Lower leg skin (tissue), 4 donors: Measurements from ENCODE around the gene GJC1. TPM values are rescaled to one million over a fixed set of nuclear protein-coding genes. Genes with fewer than 3 reads are reported as not detected.

Source experiments
- DNase-seq, 2 donors: peaks; one replicate each; pipeline ENCODE4 v3.0.0-alpha.2; 2019; ENCODE audit warnings: low spot score in 2 of 2
- H3K4me3 ChIP-seq: fragments of 200-600 bp; sonication (generic); 2 replicates; pipeline ENCODE4 v1.5.1; 2017; ENCODE audit warnings: mild to moderate bottlenecking, low read depth; ENCODE audit not compliant: poor library complexity, severe bottlenecking
- CTCF ChIP-seq, 3 donors: fragments of 450-650 bp; IDR thresholded peaks; one replicate each; pipeline ENCODE4 v1.5.1; 2016; ENCODE audit warnings: antibody characterized with exemption in 3 of 3, mild to moderate bottlenecking in 3 of 3, moderate library complexity in 2 of 3
- POLR2A ChIP-seq, 2 donors: fragments of 450-650 bp; IDR thresholded peaks; one replicate each; pipeline ENCODE4 v1.6.1; 2016 to 2017; ENCODE audit warnings: antibody characterized with exemption in 2 of 2, mild to moderate bottlenecking in 1 of 2, moderate library complexity in 1 of 2
- WGBS, 2 donors: methylation state at CpG; one replicate each; pipeline ENCODE4 v1.1.5; 2018; 5-methylcytosine and 5-hydroxymethylcytosine counted together
- intact Hi-C: fragments of 100-400 bp; cut with DNase I; formaldehyde crosslinking; loops from one replicate; pipeline ENCODE4 v1.15.0; 2023; ENCODE audit warnings: low total_unique reads
- total RNA-seq, 4 donors: library from RNA; depleted of rRNA; stranded (reverse); fragments of >200 nt; gene quantifications; one replicate each; pipeline ENCODE4 v1.1.0, GENCODE V29; 2016

Gene GJC1
- total RNA-seq, 4 donors from 2014 or later, result 0.25 to 4.6 (median 1.6) TPM

GRCh38 chr17:44782326-44782850 is 47.7 kb downstream of the GJC1 start:
- DNase-seq, result no peak
- intact Hi-C loops, result no loop called here
- TF ChIP-seq POLR2A (IDR thresholded peaks at IDR 0.05) (no peak), CTCF (IDR thresholded peaks at IDR 0.05) (no peak)
- 61 to 67% methylated on average over 11 of the region's 11 CpGs for WGBS, 2 donors
- no peak overlapping the region for H3K4me3 ChIP-seq

- no peak overlapping the region for H3K4me3 ChIP-seq
- intact Hi-C loops, result no loop called here
- no peak for TF ChIP-seq POLR2A (IDR thresholded peaks at IDR 0.05)
- no peak for TF ChIP-seq CTCF (IDR thresholded peaks at IDR 0.05)
- DNase-seq, result no peak
- 48 to 55% methylated on average over 15 to 17 of the region's 17 CpGs for WGBS, 2 donors
Observed at GRCh38 chr17:44781551-44782325, 48.3 kb downstream of the GJC1 start.

- intact Hi-C loops, result no loop called here
- no peak for TF ChIP-seq POLR2A (IDR thresholded peaks at IDR 0.05)
- no peak for TF ChIP-seq CTCF (IDR thresholded peaks at IDR 0.05)
- DNase-seq, result no peak
Observed at GRCh38 chr17:44780845-44781480, 49.1 kb downstream of the GJC1 start.

GRCh38 chr17:44780161-44780560 is 49.9 kb downstream of the GJC1 start:
- intact Hi-C loops, result no loop called here

More at GRCh38 chr17:44780845-44781480, 49.1 kb downstream of the GJC1 start:
- H3K4me3 ChIP-seq, result no peak overlapping the region
- 88 to 91% methylated on average over 11 to 14 of the region's 14 CpGs for WGBS, 2 donors

More at GRCh38 chr17:44780161-44780560, 49.9 kb downstream of the GJC1 start:
- no peak for DNase-seq
- no peak for TF ChIP-seq POLR2A (IDR thresholded peaks at IDR 0.05)
- TF ChIP-seq CTCF (IDR thresholded peaks at IDR 0.05), result no peak
- WGBS, 2 donors, result 83 to 88% methylated on average over 12 of the region's 12 CpGs
- no peak overlapping the region for H3K4me3 ChIP-seq
